GM10847 (cell line): ENCODE measurements around the gene MFRP.

ENCODE experiments used
- POLR2A ChIP-seq: IDR thresholded peaks from 2 replicates; pipeline ENCODE4 v1.6.1; 2011; ENCODE audit not compliant: insufficient read length; ENCODE audit errors: extremely low read depth

MFRP gene

DNA sequence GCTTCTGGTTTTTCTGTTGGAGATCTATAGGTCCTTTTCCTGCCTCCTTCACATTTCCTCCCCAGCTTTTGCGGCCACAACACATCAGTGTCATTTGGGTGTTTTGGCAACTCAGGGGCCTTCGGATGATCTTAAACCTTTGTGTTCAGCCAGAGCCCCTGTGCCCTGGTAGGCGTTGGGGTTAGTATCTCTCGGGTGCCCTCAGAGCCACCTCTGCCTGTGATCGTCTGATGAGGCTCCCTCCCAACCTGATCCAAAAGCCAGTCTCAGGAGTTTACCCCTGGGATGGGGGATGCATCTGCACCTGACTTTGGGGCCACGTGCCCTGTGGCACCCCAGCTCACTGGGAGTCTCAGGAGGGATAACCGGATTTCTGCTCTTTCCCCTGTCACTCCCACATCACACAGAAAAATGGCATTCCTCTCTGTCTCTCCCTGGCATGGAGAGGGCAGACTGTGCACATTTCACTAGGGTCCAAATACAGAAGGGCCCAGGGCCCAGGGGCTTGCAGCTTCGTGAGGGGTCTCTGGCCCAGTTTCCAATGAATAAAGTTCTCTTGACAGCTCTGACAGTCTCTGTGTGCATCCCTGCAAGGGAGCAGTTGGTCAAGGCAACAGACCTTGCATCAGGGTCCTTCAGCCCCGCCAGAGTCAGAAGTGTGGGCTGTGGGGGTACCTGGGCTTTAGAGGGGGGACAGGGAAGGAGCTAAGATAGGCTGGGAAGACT is 9.6 kb downstream of the MFRP start:
- no peak for TF ChIP-seq POLR2A

DNA sequence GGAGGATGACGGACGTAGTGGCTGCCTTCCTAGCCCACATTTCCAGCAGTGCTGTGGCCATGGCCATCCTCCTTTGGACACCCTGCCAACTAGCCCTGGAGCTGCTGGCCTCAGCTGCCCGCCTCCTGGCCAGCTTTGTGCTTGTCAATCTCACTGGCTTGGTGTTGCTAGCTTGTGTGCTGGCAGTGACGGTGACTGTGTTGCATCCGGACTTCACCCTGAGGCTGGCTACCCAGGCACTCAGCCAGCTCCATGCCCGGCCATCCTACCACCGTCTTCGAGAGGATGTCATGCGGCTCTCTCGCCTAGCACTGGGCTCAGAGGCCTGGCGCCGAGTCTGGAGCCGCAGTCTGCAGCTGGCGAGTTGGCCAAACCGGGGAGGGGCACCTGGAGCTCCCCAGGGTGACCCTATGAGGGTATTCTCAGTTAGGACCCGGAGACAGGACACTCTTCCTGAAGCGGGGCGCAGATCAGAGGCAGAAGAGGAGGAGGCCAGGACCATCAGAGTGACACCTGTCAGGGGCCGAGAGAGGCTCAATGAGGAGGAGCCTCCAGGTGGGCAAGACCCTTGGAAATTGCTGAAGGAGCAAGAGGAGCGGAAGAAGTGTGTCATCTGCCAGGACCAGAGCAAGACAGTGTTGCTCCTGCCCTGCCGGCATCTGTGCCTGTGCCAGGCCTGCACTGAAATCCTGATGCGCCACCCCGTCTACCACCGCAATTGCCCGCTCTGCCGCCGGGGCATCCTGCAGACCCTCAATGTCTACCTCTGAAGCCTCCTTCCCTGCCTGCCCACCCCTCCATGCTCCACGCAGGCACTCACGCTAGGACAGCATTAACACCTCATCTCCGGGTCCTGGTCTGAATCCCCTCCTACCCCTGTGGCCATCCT is 10.6 kb downstream of the MFRP start:
- TF ChIP-seq POLR2A = no peak

DNA sequence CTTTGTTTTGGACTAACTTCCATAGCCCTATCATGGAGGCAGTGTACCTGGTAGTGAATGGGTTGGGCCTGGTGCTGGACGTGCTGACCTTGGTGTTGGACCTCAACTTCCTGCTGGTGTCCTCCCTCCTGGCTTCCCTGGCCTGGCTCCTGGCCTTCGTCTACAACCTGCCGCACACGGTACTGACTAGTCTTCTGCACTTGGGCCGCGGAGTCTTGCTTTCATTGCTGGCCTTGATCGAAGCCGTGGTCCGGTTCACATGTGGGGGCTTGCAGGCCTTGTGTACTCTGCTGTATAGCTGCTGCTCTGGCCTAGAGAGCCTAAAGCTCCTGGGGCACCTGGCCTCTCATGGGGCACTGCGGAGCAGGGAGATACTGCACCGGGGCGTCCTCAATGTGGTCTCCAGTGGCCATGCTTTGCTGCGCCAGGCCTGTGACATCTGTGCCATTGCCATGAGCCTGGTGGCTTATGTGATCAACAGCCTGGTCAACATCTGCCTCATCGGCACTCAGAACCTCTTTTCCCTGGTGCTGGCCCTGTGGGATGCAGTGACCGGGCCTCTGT is 11.3 kb downstream of the MFRP start:
- TF ChIP-seq POLR2A = no peak

DNA sequence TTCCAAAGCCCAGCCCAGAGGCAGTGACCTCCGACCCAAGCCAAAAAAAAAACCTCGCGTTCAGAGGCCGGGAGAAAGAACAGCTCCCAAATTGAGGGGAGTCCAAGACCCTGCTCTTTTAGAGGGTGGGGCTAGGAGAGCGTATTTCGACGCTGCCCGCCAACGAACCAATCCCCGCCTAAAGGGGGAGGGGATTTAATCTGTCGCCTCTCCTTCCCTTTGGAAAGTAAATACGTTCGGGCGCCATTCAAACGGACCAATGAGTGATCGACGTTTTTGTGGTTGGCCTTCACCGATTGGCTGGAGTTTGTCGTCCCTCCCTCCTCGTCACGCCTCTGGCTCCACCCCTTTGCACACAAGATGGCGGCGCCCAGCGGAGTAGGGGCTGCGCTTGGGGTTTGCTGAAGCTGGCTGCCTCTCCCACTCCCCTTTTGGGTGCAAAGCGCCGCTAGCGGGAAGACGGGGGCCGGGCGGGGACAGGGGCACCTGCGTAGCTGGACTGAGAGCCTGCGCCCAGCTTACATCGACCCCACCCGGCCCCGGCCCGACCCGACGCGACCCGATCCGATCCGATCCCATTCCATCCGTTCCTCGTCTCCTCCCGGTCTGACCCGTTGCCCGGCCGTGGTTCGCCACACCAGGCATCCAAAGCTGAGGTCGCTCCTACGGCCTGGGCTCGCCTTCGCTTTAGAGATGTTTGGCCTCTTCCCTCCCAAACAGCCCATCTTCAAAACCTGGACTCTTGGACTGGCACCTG is 12.2 kb downstream of the MFRP start, which contains the start of gene RNF26:
RNF26 (plus strand) TSS at position 354 of the 757 bp plus-strand sequence. CDS start 596 bp downstream, outside the sequence.
- TF ChIP-seq POLR2A = peak; percentile 68

DNA sequence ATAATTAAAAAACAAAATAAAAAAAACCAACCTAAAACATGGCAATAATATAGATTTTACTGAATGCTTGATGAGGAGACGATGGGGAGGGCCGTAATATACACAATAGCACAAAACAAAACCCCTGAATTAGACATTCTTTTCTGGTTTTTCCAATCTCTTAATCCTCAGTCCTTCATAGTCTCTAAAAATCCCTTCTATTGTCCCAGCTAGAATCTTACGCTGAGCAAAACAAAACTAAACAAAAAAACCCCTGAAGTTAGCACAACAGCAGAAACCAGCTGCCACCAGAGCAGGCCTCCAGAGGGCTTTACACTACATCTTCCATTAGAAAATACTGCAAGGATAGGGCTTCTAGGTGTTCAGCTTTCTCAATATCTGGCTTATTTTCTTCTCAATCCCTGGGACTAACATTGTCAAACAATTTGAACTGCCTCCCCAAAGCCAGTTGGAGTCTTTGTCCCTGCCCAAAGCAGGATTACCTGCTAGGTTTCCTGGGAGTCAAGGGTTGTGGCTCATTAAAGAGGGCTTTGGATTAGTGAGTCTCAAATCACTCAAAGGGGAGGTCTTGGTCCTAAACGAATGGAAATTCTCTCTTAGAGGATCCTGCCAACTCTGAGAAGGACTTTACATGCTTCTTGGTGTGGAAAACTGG is 14.3 kb downstream of the MFRP start:
- TF ChIP-seq POLR2A = no peak

DNA sequence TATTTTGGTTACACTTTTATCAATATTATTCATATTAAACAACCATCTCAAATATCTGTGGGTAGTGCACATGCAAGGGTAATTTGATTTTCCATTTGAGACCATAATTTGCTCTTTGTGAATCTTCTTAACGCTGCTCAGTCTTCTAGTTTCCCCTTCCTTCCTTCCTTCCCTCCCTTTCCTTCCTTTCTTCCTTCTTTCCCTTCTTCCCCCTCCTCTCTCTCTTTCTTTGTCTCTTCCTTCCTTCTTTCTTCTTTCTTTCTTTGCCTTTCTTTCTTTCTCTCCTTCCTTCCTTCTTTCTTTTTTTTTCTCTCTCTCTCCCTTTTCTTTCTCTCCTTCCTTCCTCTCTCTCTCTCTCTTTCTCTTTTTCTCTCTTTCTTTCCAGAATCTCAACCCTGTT is 16.3 kb downstream of the MFRP start:
- TF ChIP-seq POLR2A = no peak

DNA sequence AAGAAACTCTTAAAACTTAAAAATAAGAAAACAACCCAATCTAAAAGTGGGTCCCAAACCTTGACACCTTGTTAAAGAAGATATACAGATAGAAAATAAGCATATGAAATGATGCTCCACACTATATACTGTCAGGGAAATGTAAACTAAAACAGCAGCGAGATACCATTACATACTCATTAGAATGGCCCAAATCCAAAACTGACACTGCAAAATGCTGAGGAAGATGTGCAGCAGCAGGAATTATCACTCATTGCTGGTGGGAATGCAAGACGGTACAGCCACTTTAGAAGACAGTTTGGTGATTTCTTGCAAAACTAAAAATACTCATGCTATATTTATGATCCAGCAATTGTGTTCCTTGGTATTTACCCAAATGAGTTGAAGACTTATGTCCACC is 17.2 kb downstream of the MFRP start:
- no peak for TF ChIP-seq POLR2A

DNA sequence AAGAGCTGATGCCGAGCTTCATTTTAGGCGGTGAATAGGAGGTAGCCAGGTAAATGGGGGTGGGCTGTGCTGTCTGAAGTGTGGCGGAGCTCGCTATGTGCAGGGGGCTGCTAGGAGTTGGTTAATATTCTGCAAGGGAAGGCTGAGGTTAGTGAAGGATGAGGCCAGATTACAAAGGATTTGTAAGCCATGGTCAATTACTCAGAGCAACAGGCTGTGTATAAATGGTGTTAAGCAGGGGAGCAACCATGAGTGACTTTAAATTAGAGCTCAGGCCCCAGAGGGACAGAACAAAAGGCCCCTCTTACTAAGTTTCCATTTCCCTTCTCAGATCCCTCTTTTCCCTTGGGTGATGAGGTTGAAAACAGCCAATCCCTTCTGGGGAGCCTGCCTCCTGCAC is 22.3 kb downstream of the MFRP start:
- no peak for TF ChIP-seq POLR2A

DNA sequence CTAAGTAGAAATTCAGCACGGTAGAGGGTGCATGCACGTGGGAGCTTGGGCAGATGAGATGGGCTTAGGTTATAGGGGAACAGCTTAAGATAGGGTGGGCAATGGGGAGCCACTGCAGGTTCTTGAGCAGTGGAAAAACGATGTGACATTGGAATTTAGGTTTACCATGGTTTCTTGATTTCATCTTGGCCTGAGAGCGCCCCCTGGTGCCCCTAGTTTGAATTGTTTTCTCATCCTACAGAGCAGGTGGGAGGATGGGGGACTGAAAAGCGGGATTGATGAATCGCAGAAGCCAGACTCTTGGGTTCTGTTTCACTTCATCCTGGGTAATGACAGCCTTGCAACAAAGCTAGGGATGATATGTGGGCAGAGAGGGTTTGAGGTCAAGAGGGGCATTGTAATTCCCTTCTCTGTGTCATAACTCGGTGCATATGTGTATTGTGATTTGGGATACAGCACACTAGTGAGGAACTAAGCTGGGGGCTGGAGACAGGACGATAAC is 22.9 kb downstream of the MFRP start:
- no peak for TF ChIP-seq POLR2A

DNA sequence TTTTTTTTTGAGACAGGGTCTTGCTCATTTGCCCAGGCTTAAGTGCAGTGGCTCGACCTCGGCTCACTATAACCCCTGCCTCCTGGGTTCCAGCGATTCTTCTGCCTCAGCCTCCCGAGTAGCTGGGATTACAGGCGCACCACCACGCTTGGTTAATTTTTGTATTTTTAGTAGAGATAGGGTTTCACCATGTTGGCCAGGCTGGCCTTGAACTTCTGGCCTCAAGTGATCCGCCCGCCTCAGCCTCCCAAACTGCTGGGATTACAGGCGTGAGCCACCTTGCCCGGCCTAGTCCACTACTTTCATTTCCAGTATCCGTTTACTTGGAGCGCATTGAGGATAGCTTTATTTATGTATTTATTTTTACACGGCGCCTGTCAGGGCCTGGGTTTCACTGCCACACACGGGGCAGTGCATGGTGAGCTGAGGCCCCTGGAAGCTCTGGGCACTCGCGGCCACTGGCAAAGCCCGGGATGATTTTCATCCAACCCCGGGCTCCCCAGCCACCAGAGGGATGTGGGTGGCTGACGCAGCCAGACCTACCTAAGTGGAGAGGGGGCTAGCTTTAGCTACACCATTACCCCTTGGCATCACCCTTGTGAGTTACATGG is 23.5 kb downstream of the MFRP start:
- no peak for TF ChIP-seq POLR2A

DNA sequence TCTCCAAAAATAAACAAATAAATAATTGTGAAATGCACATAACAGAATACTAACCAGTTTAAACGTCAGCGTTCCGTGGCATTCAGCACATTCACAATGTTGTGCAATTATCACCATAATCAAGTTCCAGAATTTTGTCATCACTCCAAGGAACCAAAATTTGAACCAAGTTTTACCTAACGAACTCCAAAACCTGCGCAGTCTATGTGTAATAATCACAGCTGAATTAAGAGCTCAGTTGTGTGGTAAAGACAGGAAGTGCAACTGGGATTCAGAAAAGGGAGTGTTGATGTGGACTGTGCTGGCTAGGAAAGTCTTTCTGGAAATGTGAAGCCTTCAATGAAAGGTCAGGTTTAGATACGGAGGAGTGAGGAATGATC is 24.2 kb downstream of the MFRP start:
- no peak for TF ChIP-seq POLR2A

DNA sequence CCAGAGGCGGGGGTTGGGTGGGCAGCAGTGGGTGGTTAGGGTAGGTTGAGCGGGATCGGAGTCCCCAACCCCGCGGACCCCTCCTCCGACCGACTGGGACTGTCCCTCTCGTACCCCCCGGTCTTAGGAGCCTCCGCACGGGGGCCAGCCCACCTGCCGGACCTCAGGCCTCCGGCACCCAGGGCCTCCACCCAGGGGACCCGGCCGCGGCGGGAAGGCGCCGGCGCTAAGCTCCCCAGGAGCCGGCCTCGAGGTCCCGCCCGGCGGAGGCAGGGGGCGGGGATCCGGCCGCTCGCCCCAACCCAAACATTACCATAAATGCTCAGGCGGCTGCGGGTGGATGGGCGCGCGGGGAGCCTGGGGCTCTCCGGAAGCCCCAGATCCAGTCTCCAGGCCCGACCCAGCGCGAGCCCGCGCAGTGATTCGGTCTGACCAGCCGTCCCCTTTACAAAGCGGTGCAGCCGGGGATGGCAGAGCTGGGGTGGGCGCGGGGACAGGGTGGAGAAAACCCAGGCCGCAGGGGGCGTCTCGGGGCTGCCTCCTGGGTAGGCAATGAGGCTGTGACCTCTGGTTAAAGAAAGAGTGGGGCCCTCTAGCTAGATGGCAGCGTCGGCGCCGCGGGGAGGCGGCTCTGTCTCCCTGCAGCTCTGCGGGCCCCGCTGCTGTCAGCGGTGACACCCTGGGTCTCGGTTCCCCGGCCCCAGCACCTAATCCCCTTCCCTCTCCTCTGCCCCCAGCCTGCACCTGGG is 25.6 kb downstream of the MFRP start:
- TF ChIP-seq POLR2A = peak; percentile 65

DNA sequence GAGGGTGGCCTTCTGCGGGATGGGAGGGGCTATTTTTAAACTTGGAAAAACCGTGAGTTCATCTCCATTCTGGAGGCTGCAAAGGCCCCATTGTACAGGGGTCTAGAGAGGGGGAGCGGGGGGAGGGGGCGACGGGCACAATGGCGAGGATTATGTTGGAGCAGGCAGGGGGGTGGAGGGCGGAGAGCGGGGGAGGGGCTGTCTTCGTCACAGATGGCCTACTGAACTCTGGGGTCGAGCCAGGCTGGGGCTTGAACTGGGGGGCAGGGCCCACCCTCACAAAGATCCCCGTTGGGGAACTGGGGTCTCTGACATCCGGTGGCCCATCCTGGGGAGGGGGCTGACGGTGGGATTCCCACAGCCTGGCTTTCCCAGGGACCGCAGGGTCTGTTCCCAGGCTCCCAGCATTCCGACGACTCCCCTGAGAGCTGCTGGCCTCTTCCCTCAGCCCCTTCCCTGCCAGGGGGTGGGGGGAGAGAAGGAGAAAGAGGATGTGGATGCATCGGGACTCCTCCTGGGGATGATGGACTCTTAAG is 26.2 kb downstream of the MFRP start:
- no peak for TF ChIP-seq POLR2A
